Measurements from ENCODE around the gene ARVCF.

ARVCF gene

GRCh38 chr22:19984851-19985811 is 31.5 kb downstream of the ARVCF start:
- DNase-seq, result no peak

- peak; percentile 67 for DNase-seq
These were observed 32.3 kb downstream of the ARVCF start for GRCh38 chr22:19984201-19984753.

GRCh38 chr22:19983741-19984140 is 32.9 kb downstream of the ARVCF start:
- no peak for DNase-seq

- no peak for DNase-seq
These were observed 33.5 kb downstream of the ARVCF start for GRCh38 chr22:19982991-19983578.

- DNase-seq, result no peak
These were observed 34.4 kb downstream of the ARVCF start for GRCh38 chr22:19981961-19982920.

- no peak for DNase-seq
These were observed 35.3 kb downstream of the ARVCF start for GRCh38 chr22:19981171-19981960.

- DNase-seq, result no peak
These were observed 35.9 kb downstream of the ARVCF start for GRCh38 chr22:19980766-19981165.

GRCh38 chr22:19979712-19980493 is 36.7 kb downstream of the ARVCF start:
- DNase-seq, result no peak

GRCh38 chr22:19978748-19979147 is 37.9 kb downstream of the ARVCF start:
- DNase-seq, result no peak

GRCh38 chr22:19977296-19978243 is 39.1 kb downstream of the ARVCF start:
- DNase-seq, result no peak

- no peak for DNase-seq
These were observed 40.0 kb downstream of the ARVCF start for GRCh38 chr22:19976671-19977070.

- DNase-seq, result no peak
These were observed 41.0 kb downstream of the ARVCF start for GRCh38 chr22:19975707-19976035.

- no peak for DNase-seq
These were observed 41.5 kb downstream of the ARVCF start for GRCh38 chr22:19974935-19975706.

GRCh38 chr22:19974268-19974861 is 42.3 kb downstream of the ARVCF start:
- DNase-seq, result no peak

GRCh38 chr22:19973551-19974267 is 42.9 kb downstream of the ARVCF start:
- DNase-seq, result no peak

- DNase-seq, result no peak
These were observed 43.7 kb downstream of the ARVCF start for GRCh38 chr22:19972652-19973550.

- no peak for DNase-seq
These were observed 44.4 kb downstream of the ARVCF start for GRCh38 chr22:19972251-19972650.

Measured in T1000 (cell line).